ENCODE measurements around the gene LDLRAD4.

GRCh38 chr18:13638719-13639595 is 420.4 kb downstream of the LDLRAD4 start:
- TF ChIP-seq CTCF (conservative IDR thresholded peaks at IDR 0.05; ENCODE audit: low read depth, low read length) (no peak), EZH2 (IDR thresholded peaks at IDR 0.05; ENCODE audit: low read length, unreplicated experiment) (no peak), EZH2phosphoT487 (IDR thresholded peaks at IDR 0.05; ENCODE audit: borderline replicate concordance, low read length) (no peak)
